ENCODE data around the gene RGL3. TPM values are rescaled to one million over a fixed set of nuclear protein-coding genes. Genes with fewer than 3 reads are reported as not detected.
"Not testable (repeated sequence)": the region's sequence is repeated elsewhere in the genome, so short reads cannot be mapped to it uniquely, and the experiment has no call there.

Gene RGL3
- total and polyA plus RNA-seq, 4 donors, result 2.4 to 19.8 (median 7.8) TPM

DNA sequence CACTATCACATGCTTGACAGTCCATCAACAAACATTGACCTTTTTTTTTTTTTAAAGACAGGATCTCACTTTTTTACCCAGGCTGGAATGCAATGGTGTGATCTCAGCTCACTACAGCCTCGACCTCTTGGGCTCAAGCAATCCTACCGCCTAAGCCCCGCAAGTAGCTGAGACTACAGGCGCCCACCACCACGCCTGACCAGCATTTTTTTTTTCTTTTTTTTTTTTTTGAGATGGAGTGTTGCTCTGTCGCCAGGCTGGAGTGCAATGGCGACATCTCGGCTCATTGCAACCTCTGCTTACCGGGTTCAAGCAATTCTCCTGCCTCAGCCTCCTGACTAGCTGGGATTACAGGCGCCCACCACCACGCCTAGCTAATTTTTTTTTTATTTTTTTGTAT is 39.8 kb upstream of the RGL3 start:
- not testable (repeated sequence) for H3K36me3 ChIP-seq (ENCODE audit: control insufficient read depth in 4 of 4, insufficient read depth in 3 of 4, low read depth in 1 of 4, low read length in 3 of 4); H3K4me1 ChIP-seq (ENCODE audit: control insufficient read depth in 4 of 4, insufficient read depth in 4 of 4, low read length in 3 of 4); H3K9ac ChIP-seq (ENCODE audit: low read depth in 1 of 2, low read length in 2 of 2); H3K4me3 ChIP-seq (ENCODE audit: low read depth in 1 of 3, low read length in 3 of 3); H3K9me3 ChIP-seq (ENCODE audit: control insufficient read depth in 4 of 4, low read length in 3 of 4); DNase-seq (ENCODE audit: low spot score); H3K27me3 ChIP-seq (ENCODE audit: control insufficient read depth in 4 of 4, insufficient read depth in 4 of 4, low read length in 3 of 4); H3K27ac ChIP-seq (ENCODE audit: low read depth in 1 of 2, low read length in 2 of 2)
- 78% methylated on average over 11 of the region's 11 CpGs for WGBS

DNA sequence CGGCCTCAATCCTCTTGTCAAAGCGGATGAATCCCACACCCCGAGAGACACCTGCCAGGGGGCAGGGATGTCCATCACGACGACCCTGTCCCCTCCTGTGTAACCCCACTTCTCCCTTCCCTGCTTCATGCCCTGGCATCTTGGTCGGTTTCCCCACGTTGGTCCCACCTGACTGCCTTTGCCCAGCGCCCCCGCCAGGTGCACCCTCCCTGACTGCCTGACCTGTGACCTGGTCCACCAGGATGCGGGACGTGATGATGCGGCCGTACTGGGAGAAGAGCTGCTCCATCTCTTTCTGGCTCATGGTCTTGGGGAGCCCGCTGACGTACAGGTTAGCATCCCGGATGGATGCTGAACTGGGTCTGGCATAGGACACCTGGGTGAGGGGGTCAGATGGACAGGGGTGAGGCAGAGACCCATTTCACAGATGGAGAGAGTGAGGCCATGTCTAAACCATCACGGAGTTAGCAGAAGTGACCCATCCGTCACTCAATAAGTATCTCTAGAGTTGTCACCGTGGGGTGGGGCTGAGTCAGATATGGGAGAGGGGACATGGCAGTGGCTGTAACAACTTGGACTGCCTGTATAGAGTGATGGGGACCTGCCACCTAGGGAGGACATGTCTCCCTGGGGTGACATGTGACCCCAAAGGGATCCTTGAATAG is 39.3 kb upstream of the RGL3 start:
- no peaks in the 10 kb centered on the region for H3K27me3 ChIP-seq (ENCODE audit: control insufficient read depth in 4 of 4, insufficient read depth in 4 of 4, low read length in 3 of 4)
- no peaks in the 10 kb centered on the region for H3K36me3 ChIP-seq (ENCODE audit: control insufficient read depth in 4 of 4, insufficient read depth in 3 of 4, low read depth in 1 of 4, low read length in 3 of 4)
- H3K9ac ChIP-seq (ENCODE audit: low read depth in 1 of 2, low read length in 2 of 2), result no peak overlapping the region
- no peak overlapping the region for H3K27ac ChIP-seq (ENCODE audit: low read depth in 1 of 2, low read length in 2 of 2)
- H3K4me3 ChIP-seq (ENCODE audit: low read depth in 1 of 3, low read length in 3 of 3), result no peak overlapping the region
- DNase-seq (ENCODE audit: low spot score), result no peak
- no peaks in the 10 kb centered on the region for H3K9me3 ChIP-seq (ENCODE audit: control insufficient read depth in 4 of 4, low read length in 3 of 4)
- WGBS, result 86% methylated on average over 19 of the region's 19 CpGs
- H3K4me1 ChIP-seq (ENCODE audit: control insufficient read depth in 4 of 4, insufficient read depth in 4 of 4, low read length in 3 of 4), result no peaks in the 10 kb centered on the region
- no peak for TF ChIP-seq GABPA (IDR thresholded peaks at IDR 0.05 in 1 of 2, conservative IDR thresholded peaks at IDR 0.05 in 1 of 2)
- TF ChIP-seq YY1 (IDR thresholded peaks at IDR 0.05), result no peak
- TF ChIP-seq FOXA2 (IDR thresholded peaks at IDR 0.05), result no peak
- no peak for TF ChIP-seq HNF4A (conservative IDR thresholded peaks at IDR 0.05)
- no peak for TF ChIP-seq SP1 (IDR thresholded peaks at IDR 0.05)
- no peak for TF ChIP-seq TAF1 (conservative IDR thresholded peaks at IDR 0.05)
- TF ChIP-seq RXRA (IDR thresholded peaks at IDR 0.05), result no peak
- no peak for TF ChIP-seq JUND (IDR thresholded peaks at IDR 0.05)

DNA sequence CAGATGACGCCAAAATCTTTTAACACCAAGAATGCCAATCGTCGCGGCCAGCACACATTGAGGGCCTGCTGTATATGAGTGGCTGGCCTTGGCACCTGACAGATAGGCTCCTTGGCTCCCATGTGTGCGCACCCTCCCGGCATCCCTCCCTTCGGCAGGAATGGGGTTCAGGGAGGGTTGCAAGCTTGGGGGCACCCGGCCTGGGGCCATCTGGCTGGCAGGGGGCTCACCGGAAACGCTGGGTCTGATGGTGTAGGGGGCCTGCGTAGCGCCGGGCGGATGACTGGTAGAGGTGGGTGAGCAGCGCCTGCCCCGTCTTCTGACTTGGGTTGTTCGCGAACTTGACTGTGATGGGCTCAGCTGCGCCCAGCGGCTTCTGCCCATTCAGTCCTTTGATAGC is 38.7 kb upstream of the RGL3 start:
- Histone ChIP-seq H3K4me3 (ENCODE audit: low read depth in 1 of 3, low read length in 3 of 3) (no peak overlapping the region), H3K9me3 (ENCODE audit: control insufficient read depth in 4 of 4, low read length in 3 of 4) (no peaks in the 10 kb centered on the region), H3K9ac (ENCODE audit: low read depth in 1 of 2, low read length in 2 of 2) (no peak overlapping the region), H3K27me3 (ENCODE audit: control insufficient read depth in 4 of 4, insufficient read depth in 4 of 4, low read length in 3 of 4) (no peaks in the 10 kb centered on the region), H3K27ac (ENCODE audit: low read depth in 1 of 2, low read length in 2 of 2) (no peak overlapping the region), H3K4me1 (ENCODE audit: control insufficient read depth in 4 of 4, insufficient read depth in 4 of 4, low read length in 3 of 4) (no peaks in the 10 kb centered on the region), H3K36me3 (ENCODE audit: control insufficient read depth in 4 of 4, insufficient read depth in 3 of 4, low read depth in 1 of 4, low read length in 3 of 4) (no peaks in the 10 kb centered on the region)
- 87% methylated on average over 20 of the region's 20 CpGs for WGBS
- TF ChIP-seq NR2F2 (IDR thresholded peaks at IDR 0.05) (no peak), JUND (IDR thresholded peaks at IDR 0.05) (no peak), FOXA1 (IDR thresholded peaks at IDR 0.05) (no peak), EGR1 (IDR thresholded peaks at IDR 0.05; ENCODE audit: low read depth in 2 of 2) (no peak), HNF4G (IDR thresholded peaks at IDR 0.05) (no peak), TAF1 (conservative IDR thresholded peaks at IDR 0.05) (no peak), YY1 (IDR thresholded peaks at IDR 0.05) (no peak), SP1 (IDR thresholded peaks at IDR 0.05) (no peak), HNF4A (conservative IDR thresholded peaks at IDR 0.05) (no peak), RXRA (IDR thresholded peaks at IDR 0.05) (no peak), GABPA (IDR thresholded peaks at IDR 0.05 in 1 of 2, conservative IDR thresholded peaks at IDR 0.05 in 1 of 2) (no peak), RAD21 (IDR thresholded peaks at IDR 0.05) (no peak), FOXA2 (IDR thresholded peaks at IDR 0.05) (no peak)
- TF ChIP-seq, protein P1, sequence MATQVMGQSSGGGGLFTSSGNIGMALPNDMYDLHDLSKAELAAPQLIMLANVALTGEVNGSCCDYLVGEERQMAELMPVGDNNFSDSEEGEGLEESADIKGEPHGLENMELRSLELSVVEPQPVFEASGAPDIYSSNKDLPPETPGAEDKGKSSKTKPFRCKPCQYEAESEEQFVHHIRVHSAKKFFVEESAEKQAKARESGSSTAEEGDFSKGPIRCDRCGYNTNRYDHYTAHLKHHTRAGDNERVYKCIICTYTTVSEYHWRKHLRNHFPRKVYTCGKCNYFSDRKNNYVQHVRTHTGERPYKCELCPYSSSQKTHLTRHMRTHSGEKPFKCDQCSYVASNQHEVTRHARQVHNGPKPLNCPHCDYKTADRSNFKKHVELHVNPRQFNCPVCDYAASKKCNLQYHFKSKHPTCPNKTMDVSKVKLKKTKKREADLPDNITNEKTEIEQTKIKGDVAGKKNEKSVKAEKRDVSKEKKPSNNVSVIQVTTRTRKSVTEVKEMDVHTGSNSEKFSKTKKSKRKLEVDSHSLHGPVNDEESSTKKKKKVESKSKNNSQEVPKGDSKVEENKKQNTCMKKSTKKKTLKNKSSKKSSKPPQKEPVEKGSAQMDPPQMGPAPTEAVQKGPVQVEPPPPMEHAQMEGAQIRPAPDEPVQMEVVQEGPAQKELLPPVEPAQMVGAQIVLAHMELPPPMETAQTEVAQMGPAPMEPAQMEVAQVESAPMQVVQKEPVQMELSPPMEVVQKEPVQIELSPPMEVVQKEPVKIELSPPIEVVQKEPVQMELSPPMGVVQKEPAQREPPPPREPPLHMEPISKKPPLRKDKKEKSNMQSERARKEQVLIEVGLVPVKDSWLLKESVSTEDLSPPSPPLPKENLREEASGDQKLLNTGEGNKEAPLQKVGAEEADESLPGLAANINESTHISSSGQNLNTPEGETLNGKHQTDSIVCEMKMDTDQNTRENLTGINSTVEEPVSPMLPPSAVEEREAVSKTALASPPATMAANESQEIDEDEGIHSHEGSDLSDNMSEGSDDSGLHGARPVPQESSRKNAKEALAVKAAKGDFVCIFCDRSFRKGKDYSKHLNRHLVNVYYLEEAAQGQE (IDR thresholded peaks at IDR 0.05), result no peak
- TF ChIP-seq, protein P2, sequence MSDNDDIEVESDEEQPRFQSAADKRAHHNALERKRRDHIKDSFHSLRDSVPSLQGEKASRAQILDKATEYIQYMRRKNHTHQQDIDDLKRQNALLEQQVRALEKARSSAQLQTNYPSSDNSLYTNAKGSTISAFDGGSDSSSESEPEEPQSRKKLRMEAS (IDR thresholded peaks at IDR 0.05), result no peak
- TF ChIP-seq, protein P3, sequence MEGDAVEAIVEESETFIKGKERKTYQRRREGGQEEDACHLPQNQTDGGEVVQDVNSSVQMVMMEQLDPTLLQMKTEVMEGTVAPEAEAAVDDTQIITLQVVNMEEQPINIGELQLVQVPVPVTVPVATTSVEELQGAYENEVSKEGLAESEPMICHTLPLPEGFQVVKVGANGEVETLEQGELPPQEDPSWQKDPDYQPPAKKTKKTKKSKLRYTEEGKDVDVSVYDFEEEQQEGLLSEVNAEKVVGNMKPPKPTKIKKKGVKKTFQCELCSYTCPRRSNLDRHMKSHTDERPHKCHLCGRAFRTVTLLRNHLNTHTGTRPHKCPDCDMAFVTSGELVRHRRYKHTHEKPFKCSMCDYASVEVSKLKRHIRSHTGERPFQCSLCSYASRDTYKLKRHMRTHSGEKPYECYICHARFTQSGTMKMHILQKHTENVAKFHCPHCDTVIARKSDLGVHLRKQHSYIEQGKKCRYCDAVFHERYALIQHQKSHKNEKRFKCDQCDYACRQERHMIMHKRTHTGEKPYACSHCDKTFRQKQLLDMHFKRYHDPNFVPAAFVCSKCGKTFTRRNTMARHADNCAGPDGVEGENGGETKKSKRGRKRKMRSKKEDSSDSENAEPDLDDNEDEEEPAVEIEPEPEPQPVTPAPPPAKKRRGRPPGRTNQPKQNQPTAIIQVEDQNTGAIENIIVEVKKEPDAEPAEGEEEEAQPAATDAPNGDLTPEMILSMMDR (IDR thresholded peaks at IDR 0.05; ENCODE audit: low read depth, low read length, missing input control), result no peak
- TF ChIP-seq, protein P4, sequence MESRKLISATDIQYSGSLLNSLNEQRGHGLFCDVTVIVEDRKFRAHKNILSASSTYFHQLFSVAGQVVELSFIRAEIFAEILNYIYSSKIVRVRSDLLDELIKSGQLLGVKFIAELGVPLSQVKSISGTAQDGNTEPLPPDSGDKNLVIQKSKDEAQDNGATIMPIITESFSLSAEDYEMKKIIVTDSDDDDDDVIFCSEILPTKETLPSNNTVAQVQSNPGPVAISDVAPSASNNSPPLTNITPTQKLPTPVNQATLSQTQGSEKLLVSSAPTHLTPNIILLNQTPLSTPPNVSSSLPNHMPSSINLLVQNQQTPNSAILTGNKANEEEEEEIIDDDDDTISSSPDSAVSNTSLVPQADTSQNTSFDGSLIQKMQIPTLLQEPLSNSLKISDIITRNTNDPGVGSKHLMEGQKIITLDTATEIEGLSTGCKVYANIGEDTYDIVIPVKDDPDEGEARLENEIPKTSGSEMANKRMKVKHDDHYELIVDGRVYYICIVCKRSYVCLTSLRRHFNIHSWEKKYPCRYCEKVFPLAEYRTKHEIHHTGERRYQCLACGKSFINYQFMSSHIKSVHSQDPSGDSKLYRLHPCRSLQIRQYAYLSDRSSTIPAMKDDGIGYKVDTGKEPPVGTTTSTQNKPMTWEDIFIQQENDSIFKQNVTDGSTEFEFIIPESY (IDR thresholded peaks at IDR 0.05), result no peak
- TF ChIP-seq, protein P5, sequence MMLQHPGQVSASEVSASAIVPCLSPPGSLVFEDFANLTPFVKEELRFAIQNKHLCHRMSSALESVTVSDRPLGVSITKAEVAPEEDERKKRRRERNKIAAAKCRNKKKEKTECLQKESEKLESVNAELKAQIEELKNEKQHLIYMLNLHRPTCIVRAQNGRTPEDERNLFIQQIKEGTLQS (IDR thresholded peaks at IDR 0.05), result no peak
- DNase-seq (ENCODE audit: low spot score), result no peak

All from liver (tissue), 9 donors.